Keratinocyte (primary cell): ENCODE measurements around the gene SYT9. TPM values are rescaled to one million over a fixed set of nuclear protein-coding genes. Genes with fewer than 3 reads are reported as not detected.

Source experiments
- DNase-seq: peaks from one replicate; pipeline ENCODE4 v3.0.0-alpha.2; 2011; ENCODE audit warnings: low read depth, missing footprints, low spot score
- FAIRE-seq: peaks from 2 replicates; lab custom pipeline; 2011; peaks lifted over from hg19 to GRCh38; lab: Jason Lieb, UNC
- H2AFZ ChIP-seq: 2 replicates; pipeline ENCODE4 v1.6.0; 2012; ENCODE audit warnings: low read length, control low read depth, inconsistent platforms; ENCODE audit not compliant: control insufficient read depth
- H3K27ac ChIP-seq: 2 replicates; pipeline ENCODE4 v1.5.1; 2011; ENCODE audit warnings: low read length; ENCODE audit not compliant: control insufficient read depth, insufficient read depth
- H3K27me3 ChIP-seq: 3 replicates; pipeline ENCODE4 v1.6.0; 2011; ENCODE audit warnings: low read length; ENCODE audit not compliant: control insufficient read depth, insufficient read depth; ENCODE audit errors: extremely low read depth
- H3K36me3 ChIP-seq, 2 experiments: 2 replicates in 1 of 2; 3 replicates in 1 of 2; pipeline ENCODE4 v1.5.1; 2011; ENCODE audit warnings: low read length in 2 of 2, mild to moderate bottlenecking in 1 of 2; ENCODE audit not compliant: control insufficient read depth in 2 of 2, insufficient read depth in 2 of 2; ENCODE audit errors: extremely low read depth in 1 of 2
- H3K4me1 ChIP-seq: 3 replicates; pipeline ENCODE4 v1.5.1; 2011; ENCODE audit warnings: low read length; ENCODE audit not compliant: control insufficient read depth, insufficient read depth; ENCODE audit errors: extremely low read depth
- H3K4me2 ChIP-seq: 3 replicates; pipeline ENCODE4 v1.6.0; 2011; ENCODE audit warnings: low read depth, low read length; ENCODE audit not compliant: control insufficient read depth, insufficient read depth; ENCODE audit errors: extremely low read depth
- H3K4me3 ChIP-seq, 3 experiments: fragments of 200-600 bp in 1 of 3; sonication (generic) in 1 of 3; 2 replicates in 2 of 3; 3 replicates in 1 of 3; pipeline ENCODE4 v1.5.1; 2011 to 2016; ENCODE audit warnings: low read length in 3 of 3, mild to moderate bottlenecking in 3 of 3, control low read depth in 2 of 3, inconsistent platforms in 1 of 3, low read depth in 1 of 3, mixed read lengths in 1 of 3, mixed run types in 1 of 3, moderate library complexity in 1 of 3; ENCODE audit not compliant: control insufficient read depth in 2 of 3, insufficient read depth in 2 of 3; ENCODE audit errors: extremely low read depth in 1 of 3
- H3K79me2 ChIP-seq: 2 replicates; pipeline ENCODE4 v1.6.0; 2012; ENCODE audit warnings: low read length; ENCODE audit not compliant: control insufficient read depth, insufficient read depth
- H3K9ac ChIP-seq: 3 replicates; pipeline ENCODE4 v1.6.0; 2011; ENCODE audit warnings: low read length; ENCODE audit not compliant: control insufficient read depth, insufficient read depth; ENCODE audit errors: extremely low read depth
- H3K9me1 ChIP-seq: 3 replicates; pipeline ENCODE4 v1.6.0; 2011; ENCODE audit warnings: low read length; ENCODE audit not compliant: control insufficient read depth, insufficient read depth; ENCODE audit errors: extremely low read depth
- H3K9me3 ChIP-seq: 2 replicates; pipeline ENCODE4 v1.5.1; 2012; ENCODE audit warnings: low read depth, low read length; ENCODE audit not compliant: control insufficient read depth
- H4K20me1 ChIP-seq: 3 replicates; pipeline ENCODE4 v1.6.0; 2011; ENCODE audit warnings: low read length; ENCODE audit not compliant: control insufficient read depth, insufficient read depth; ENCODE audit errors: extremely low read depth
- EZH2 ChIP-seq: IDR thresholded peaks from one replicate; pipeline ENCODE4 v1.6.1; 2012; ENCODE audit warnings: inconsistent platforms, mild to moderate bottlenecking, low read length, moderate library complexity
- dilution Hi-C: fragments of 300-500 bp; cut with MboI; formaldehyde crosslinking; loops from one replicate; pipeline ENCODE4 v1.7.0; 2020; ENCODE audit warnings: low sequenced_read_pairs; ENCODE audit not compliant: extremely low pct_ligation_motif_present
- polyA plus RNA-seq, 5 experiments: library from polyadenylated mRNA; depleted of rRNA in 3 of 5; stranded (reverse) in 3 of 5; stranded (forward) in 1 of 5; unstranded in 1 of 5; fragments of >200 nt; gene quantifications; 1 replicate in 1 of 5; 2 replicates in 3 of 5; 3 replicates in 1 of 5; pipeline versions ENCODE4 v1.2.1 to v1.2.3, GENCODE V29; 2011 to 2012; ENCODE audit warnings: missing spikeins in 2 of 5, low read depth in 1 of 5, low replicate concordance in 1 of 5
- TF ChIP-seq, protein P1 (sequence below), 3 experiments: IDR thresholded peaks in 1 of 3; conservative IDR thresholded peaks in 1 of 3; optimal IDR thresholded peaks in 1 of 3; 2 replicates in 2 of 3; 3 replicates in 1 of 3; pipeline versions ENCODE3 to v1.5.1; 2011; ENCODE audit warnings: low read length in 3 of 3, mild to moderate bottlenecking in 3 of 3, moderate library complexity in 2 of 3, control low read depth in 1 of 3, inconsistent platforms in 1 of 3; ENCODE audit not compliant: insufficient read depth in 2 of 3; ENCODE audit errors: extremely low read depth in 1 of 3

SYT9 gene
- polyA plus RNA-seq, 1 donor (not counting 4 experiments of a cell fraction or from before 2014, with no cell fraction given): not detected

DNA sequence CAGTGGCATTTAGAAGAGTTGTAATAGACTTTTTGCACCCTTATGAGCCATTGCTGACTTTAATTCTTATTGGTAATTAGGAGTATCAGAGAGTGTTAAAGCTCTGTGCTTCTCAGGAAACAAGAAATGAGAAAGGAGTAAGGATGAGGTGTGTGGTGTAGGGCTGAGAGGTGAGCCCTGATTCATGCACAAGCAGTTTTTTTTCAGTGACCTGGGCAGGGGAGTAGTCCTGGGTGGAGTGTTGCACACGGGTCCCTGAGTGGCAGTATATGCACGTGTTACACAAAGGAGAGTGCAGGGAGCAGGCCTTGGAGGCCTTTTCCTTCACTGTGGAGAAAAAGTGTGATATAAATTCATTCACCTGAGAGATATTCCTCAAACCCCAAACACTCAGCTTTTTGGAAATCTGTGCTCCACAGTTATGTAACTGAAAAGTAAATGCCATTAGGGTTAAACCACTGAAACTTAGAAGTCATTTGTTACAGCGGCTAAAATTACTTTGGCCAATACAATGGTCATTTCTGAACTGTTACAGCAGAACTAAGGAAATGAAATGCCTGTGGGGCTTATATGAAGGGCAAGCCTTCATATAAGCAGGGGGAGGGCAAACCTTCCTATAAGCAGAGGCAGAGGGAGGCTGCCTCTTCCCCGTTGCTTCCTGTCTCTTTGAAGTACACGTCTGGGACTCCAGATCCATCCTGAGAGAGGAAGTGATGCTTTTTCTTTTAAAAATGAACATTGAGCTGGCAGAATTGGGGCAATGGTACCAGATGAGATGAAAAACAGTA is 171.0 kb downstream of the SYT9 start:
- TF ChIP-seq, protein P1, sequence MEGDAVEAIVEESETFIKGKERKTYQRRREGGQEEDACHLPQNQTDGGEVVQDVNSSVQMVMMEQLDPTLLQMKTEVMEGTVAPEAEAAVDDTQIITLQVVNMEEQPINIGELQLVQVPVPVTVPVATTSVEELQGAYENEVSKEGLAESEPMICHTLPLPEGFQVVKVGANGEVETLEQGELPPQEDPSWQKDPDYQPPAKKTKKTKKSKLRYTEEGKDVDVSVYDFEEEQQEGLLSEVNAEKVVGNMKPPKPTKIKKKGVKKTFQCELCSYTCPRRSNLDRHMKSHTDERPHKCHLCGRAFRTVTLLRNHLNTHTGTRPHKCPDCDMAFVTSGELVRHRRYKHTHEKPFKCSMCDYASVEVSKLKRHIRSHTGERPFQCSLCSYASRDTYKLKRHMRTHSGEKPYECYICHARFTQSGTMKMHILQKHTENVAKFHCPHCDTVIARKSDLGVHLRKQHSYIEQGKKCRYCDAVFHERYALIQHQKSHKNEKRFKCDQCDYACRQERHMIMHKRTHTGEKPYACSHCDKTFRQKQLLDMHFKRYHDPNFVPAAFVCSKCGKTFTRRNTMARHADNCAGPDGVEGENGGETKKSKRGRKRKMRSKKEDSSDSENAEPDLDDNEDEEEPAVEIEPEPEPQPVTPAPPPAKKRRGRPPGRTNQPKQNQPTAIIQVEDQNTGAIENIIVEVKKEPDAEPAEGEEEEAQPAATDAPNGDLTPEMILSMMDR (optimal IDR thresholded peaks at IDR 0.05 in 1 of 3, IDR thresholded peaks at IDR 0.05 in 1 of 3, conservative IDR thresholded peaks at IDR 0.05 in 1 of 3; ENCODE audit: extremely low read depth in 1 of 3, insufficient read depth in 2 of 3, low read length in 3 of 3): no peak
- TF ChIP-seq EZH2: no peak
- no peak for DNase-seq
- Histone ChIP-seq H3K4me2 (no peak overlapping the region), H3K4me3 (no peak overlapping the region), H3K9me1 (no peaks in the 10 kb centered on the region), H3K9ac (no peak overlapping the region), H3K79me2 (no peaks in the 10 kb centered on the region), H3K27me3 (no peaks in the 10 kb centered on the region), H3K36me3 (no peaks in the 10 kb centered on the region), H3K27ac (no peak overlapping the region), H3K9me3 (no peaks in the 10 kb centered on the region), H4K20me1 (no peaks in the 10 kb centered on the region), H2AFZ (no peak overlapping the region), H3K4me1 (peaks cover 10% of the 10 kb centered on the region)
- FAIRE-seq: no peak
- dilution Hi-C loops: no loop called here

DNA sequence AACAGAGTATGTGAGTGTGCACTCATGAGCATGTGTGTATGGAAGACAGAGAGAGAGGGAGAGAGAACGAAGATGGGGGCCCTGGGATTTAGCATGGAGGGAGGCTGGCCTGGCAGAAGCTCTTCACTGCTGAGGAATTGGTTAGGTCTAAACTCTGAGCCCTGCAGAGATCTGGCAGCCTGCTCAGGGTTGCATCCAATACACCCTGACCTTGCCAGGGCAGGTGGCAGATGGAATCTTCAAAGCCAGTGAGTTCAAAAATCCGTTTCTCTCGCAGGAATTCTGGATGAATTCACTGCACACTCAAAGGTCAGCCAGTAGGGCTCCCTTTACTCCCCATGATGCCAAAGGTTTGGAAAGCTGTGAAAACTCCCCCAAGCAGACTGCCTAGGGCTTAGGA is 172.2 kb downstream of the SYT9 start:
- no peak for DNase-seq
- FAIRE-seq: no peak
- Histone ChIP-seq H3K27ac (no peak overlapping the region), H2AFZ (no peak overlapping the region), H3K79me2 (no peaks in the 10 kb centered on the region), H3K9me3 (no peaks in the 10 kb centered on the region), H3K4me2 (no peak overlapping the region), H4K20me1 (no peaks in the 10 kb centered on the region), H3K9ac (no peak overlapping the region), H3K4me1 (peaks cover 4% of the 10 kb centered on the region), H3K4me3 (no peak overlapping the region), H3K36me3 (no peaks in the 10 kb centered on the region), H3K9me1 (no peaks in the 10 kb centered on the region), H3K27me3 (no peaks in the 10 kb centered on the region)
- no peak for TF ChIP-seq EZH2
- TF ChIP-seq, protein P1 (optimal IDR thresholded peaks at IDR 0.05 in 1 of 3, IDR thresholded peaks at IDR 0.05 in 1 of 3, conservative IDR thresholded peaks at IDR 0.05 in 1 of 3; ENCODE audit: extremely low read depth in 1 of 3, insufficient read depth in 2 of 3, low read length in 3 of 3): no peak
- dilution Hi-C loops: no loop called here
